Heart left ventricle (tissue), 13 donors: Measurements from ENCODE around the gene TNS1.

Experiments used
- POLR2A ChIP-seq, 2 donors: fragments of 450-650 bp; IDR thresholded peaks; one replicate each; pipeline ENCODE4 v1.6.1; 2017; ENCODE audit warnings: antibody characterized with exemption in 2 of 2, mild to moderate bottlenecking in 2 of 2, moderate library complexity in 2 of 2
- TF ChIP-seq, protein P1 (sequence below), 12 donors: fragments of 200-600 bp; sonication (generic) in 4 of 12; IDR thresholded peaks; one replicate each; pipeline versions ENCODE4 v1.5.0 to v1.8.0; 2018 to 2022; ENCODE audit warnings: antibody characterized with exemption in 12 of 12, mild to moderate bottlenecking in 5 of 12
- donor health status: ischemic (EF 13 %, LVEDD 7.1; RV severe dilation, severe dysfunction).
- donor health status: DM: no; HTN: yes; CAD: no.
- donor health status: DM: no; HTN: no; CAD: no.
- donor health status: ischemic (EF 25% LVEDD 6.9; RV normal size, moderate dysfunction).
- donor health status: ischemic (EF 25% LVEDD 5.7; RV mildly dilated, moderate dysfunction).
- donor health status: ischemic (EF 35%, LVEDD 5.7; RV mildly dilated, moderate dysfunction).
- donor health status: nonischemic (EF 11% LVEDD 7.7; RV severe dilation, severe dysfunction).
- donor health status: DM: yes; HTN: yes; CAD: no.
- donor health status: PGD.
- donor health status: ischemic (EF 29% LVEDD 5.4; RV normal size, mild dysfunction).
- donor health status: nonischemic (EF 23%, LVEDD 6.1; RV moderate dilation, normal function).

DNA sequence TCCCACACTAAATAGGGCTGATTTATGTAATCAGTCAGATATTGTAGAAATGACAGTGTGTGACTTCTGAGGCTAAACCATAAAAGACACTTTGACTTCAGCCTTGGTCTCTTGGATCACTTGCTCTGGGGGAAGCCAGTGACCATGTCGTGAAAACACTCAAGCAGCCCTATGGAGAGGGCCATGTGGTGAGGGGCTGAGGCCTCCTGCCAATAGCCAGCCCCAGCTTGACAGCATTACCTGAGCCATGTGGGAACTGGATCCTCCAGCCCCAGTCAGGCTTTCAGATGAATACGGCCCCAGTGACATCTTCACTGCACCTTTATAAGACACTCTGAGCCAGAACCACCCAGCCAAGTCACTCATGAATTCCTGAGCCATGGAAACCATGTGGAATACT is 20.8 kb downstream of the TNS1 start:
- TF ChIP-seq, protein P1, sequence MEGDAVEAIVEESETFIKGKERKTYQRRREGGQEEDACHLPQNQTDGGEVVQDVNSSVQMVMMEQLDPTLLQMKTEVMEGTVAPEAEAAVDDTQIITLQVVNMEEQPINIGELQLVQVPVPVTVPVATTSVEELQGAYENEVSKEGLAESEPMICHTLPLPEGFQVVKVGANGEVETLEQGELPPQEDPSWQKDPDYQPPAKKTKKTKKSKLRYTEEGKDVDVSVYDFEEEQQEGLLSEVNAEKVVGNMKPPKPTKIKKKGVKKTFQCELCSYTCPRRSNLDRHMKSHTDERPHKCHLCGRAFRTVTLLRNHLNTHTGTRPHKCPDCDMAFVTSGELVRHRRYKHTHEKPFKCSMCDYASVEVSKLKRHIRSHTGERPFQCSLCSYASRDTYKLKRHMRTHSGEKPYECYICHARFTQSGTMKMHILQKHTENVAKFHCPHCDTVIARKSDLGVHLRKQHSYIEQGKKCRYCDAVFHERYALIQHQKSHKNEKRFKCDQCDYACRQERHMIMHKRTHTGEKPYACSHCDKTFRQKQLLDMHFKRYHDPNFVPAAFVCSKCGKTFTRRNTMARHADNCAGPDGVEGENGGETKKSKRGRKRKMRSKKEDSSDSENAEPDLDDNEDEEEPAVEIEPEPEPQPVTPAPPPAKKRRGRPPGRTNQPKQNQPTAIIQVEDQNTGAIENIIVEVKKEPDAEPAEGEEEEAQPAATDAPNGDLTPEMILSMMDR (IDR thresholded peaks at IDR 0.05) = no peak
- TF ChIP-seq POLR2A (IDR thresholded peaks at IDR 0.05) = no peak
